Measurements from ENCODE around the gene COPS7A.

The COPS7A gene

DNA sequence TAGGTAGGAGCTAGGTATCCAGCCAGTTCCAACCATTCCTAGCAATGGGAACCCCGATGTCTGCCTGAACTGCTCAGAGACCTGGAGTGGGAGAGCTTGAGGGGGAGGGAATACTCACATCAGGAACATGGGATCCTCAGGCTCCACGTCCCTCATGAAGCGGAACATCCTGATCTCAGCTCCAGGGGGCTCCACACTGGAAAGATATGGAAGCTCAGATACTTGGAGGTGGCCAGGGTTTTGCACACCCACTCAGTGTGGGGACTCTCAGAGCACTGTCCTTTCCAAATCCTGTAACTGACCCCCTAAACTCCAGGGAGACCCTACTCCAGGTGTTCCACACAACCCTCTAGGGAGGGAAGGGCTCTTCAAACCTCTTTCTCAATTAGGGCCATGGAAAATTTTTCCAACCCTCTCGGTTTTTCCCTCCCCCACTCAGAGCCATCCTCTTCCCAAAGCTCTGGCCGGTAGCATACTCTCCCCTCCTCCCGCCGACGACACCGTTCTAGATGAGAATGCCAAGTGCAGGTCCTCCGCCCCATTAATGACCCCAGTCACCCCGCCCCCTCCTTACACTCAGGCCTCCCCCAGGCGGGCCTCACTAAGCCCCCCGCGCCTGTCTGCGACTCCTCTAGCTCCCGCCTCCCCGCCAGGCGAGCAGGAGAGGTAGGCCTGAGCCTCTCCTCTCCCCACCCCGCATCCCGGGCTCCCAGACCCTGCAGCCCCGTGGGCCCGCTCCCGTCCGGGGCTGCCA lies 28.5 kb downstream of the COPS7A start:
- H3K4me3 ChIP-seq, result peak overlapping the region; percentile 82 to 93 (median 88)
- no peaks in the 10 kb centered on the region; a peak in 1 of 22 replicates for H3K27me3 ChIP-seq
- peak overlapping the region; percentile 84 to 99 (median 95) for H3K4me2 ChIP-seq
- peaks cover 45 to 48% (median 46%) of the 10 kb centered on the region in 11 experiments for H3K36me3 ChIP-seq
- no peaks in the 10 kb centered on the region for H3K9me3 ChIP-seq (replicated peaks in 1 of 11)
- peaks cover 31 to 57% (median 41%) of the 10 kb centered on the region in 10 experiments for H3K4me1 ChIP-seq
- TF ChIP-seq Cebpa-rat (IDR thresholded peaks at IDR 0.05), result no peak
- peak overlapping the region; percentile 92 to 97 (median 94) for H3K9ac ChIP-seq
- H3K27ac ChIP-seq, result peak overlapping the region; percentile 84 to 97 (median 92)
- H4K20me1 ChIP-seq, result peaks cover 0 to 36% (median 11%) of the 10 kb centered on the region in 11 experiments; a peak in 12 of 22 replicates

DNA sequence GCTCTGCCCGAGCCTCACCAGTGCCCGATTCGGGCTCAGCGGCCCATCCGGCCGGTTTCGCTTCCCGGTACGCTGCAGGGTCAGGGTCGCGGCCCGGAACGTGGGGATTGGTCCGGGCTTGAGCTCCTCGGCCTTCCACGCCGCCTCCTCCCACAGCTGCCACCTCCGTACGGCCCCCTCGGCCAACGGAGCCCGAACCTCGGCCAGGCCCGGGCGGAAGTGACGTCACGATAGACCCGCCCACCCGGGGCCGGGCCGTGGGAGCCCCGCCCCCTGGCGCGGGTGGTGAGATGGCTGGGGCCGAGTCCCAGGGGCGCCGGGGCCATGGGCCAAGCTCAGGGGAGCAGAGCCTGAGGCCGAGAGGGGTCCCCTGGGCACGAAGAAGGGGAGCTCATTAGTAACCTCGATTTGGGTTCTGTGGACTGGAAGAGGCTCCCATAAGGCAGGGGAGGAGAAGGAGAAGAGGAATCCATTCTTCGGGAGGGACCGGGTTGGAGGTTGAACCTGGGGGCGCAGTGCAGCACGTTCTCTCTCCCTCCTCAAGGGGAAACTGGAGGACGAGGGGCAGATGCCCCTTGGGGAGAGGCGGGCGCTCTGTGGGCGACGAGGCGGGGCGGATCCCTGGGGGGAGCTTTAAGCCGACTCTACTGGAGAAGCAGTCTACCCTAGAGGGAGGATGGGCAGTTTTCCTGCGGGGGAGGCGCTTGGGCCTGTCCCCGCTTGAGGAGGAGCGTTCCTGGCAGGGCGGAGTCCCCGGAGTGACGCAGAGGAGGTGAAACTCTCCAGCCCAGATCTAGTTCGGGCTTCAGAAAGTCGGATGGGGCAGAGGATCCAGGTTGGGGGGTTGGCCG lies 29.3 kb downstream of the COPS7A start, which contains the start of gene MLF2:
TSS of gene MLF2 (minus strand) at position 221 of the 851 bp plus-strand sequence. CDS start 807 bp downstream, outside the sequence.
- TF ChIP-seq Cebpa-rat (IDR thresholded peaks at IDR 0.05), result no peak
- Histone ChIP-seq H3K27me3 (no peaks in the 10 kb centered on the region; a peak in 1 of 22 replicates), H3K9ac (peak within 1 kb of the TSS; percentile 92 to 97 (median 94)), H4K20me1 (peaks cover 0 to 36% (median 11%) of the 10 kb centered on the region in 11 experiments; a peak in 12 of 22 replicates), H3K4me3 (peak within 1 kb of the TSS; percentile 82 to 93 (median 88)), H3K9me3 (replicated peaks in 1 of 11) (no peaks in the 10 kb centered on the region), H3K4me2 (peak within 1 kb of the TSS; percentile 84 to 99 (median 95)), H3K4me1 (peaks cover 33 to 54% (median 43%) of the 10 kb centered on the region in 10 experiments), H3K27ac (peak within 1 kb of the TSS; percentile 84 to 97 (median 92)), H3K36me3 (peaks cover 37 to 40% (median 38%) of the 10 kb centered on the region in 11 experiments)

DNA sequence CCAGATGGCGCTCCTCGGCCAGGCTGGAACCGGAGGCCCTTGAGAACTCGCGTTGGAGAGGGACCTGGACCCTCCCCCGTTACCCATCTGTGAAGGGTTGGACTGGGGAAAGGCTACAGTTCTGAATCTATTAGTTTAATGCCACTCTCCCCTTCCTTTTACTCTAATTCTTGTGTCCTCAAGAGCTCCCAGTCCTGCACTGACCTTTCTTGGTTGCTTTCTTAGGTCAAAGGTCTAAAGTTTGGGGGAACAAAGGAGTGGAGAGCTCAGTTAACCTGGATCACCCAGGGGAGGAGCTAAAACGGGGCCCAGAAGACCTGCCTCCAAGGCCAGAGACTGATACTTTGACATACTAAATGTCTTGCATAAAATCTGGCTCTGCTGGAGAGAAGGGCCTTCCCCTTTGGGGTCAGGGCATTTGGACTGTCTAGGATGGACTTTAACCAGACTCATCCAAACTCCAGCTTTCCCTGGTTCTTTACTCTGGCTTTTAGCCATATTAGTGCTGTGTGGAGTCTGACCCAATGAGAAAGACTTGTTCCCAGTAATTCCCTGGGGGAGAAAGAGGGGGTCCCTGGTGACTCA lies 30.0 kb downstream of the COPS7A start:
- Histone ChIP-seq H3K27me3 (no peaks in the 10 kb centered on the region; a peak in 1 of 22 replicates), H3K4me3 (peak overlapping the region in 8 of 10 experiments; percentile 87 to 93 (median 90); a peak in 12 of 20 replicates), H3K9ac (peak overlapping the region; percentile 39 to 97 (median 94)), H4K20me1 (peaks cover 0 to 36% (median 11%) of the 10 kb centered on the region in 11 experiments; a peak in 12 of 22 replicates), H3K27ac (peak overlapping the region in 9 of 11 experiments; percentile 5 to 97 (median 91); a peak in 12 of 22 replicates), H3K9me3 (replicated peaks in 1 of 11) (no peaks in the 10 kb centered on the region), H3K4me2 (peak overlapping the region; percentile 81 to 99 (median 95)), H3K36me3 (peaks cover 30 to 32% (median 31%) of the 10 kb centered on the region in 11 experiments), H3K4me1 (peaks cover 38 to 59% (median 48%) of the 10 kb centered on the region in 10 experiments)
- TF ChIP-seq Cebpa-rat (IDR thresholded peaks at IDR 0.05), result no peak

DNA sequence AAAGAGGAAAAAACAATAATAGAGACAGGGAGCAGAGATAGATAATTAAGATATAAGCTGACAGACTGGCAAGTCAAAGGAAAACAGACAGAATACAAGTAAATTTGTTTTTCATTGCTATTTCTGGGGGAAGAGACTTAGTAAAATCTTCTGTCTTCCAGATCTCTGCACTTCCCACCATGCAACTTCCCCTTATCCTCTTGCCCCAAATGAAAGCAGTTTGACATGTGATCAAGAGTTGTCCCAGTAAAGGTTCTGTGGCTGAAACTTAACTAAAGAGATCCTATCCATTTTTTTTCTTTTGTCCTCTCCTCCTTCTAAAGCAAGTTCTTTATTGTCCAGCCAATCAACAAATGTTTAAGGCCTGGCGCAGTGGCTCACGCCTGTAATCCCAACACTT lies 30.6 kb downstream of the COPS7A start:
- H3K27ac ChIP-seq, result peak overlapping the region in 5 of 11 experiments; percentile 1 to 96 (median 33); a peak in 7 of 22 replicates
- TF ChIP-seq Cebpa-rat (IDR thresholded peaks at IDR 0.05), result no peak
- peaks cover 38 to 59% (median 48%) of the 10 kb centered on the region in 10 experiments for H3K4me1 ChIP-seq
- peak overlapping the region; percentile 81 to 99 (median 95) for H3K4me2 ChIP-seq
- H3K4me3 ChIP-seq, result peak overlapping the region in 1 of 10 experiments; percentile 88; a peak in 1 of 20 replicates
- H3K27me3 ChIP-seq, result peaks cover 0 to under 1% (median 0%) of the 10 kb centered on the region in 11 experiments; a peak in 1 of 22 replicates
- no peaks in the 10 kb centered on the region for H3K9me3 ChIP-seq (replicated peaks in 1 of 11)
- H4K20me1 ChIP-seq, result peaks cover 0 to 33% (median 11%) of the 10 kb centered on the region in 11 experiments; a peak in 12 of 22 replicates
- H3K36me3 ChIP-seq, result peaks cover 25 to 27% (median 26%) of the 10 kb centered on the region in 11 experiments
- peak overlapping the region in 9 of 11 experiments; percentile 39 to 97 (median 94); a peak in 11 of 22 replicates for H3K9ac ChIP-seq

DNA sequence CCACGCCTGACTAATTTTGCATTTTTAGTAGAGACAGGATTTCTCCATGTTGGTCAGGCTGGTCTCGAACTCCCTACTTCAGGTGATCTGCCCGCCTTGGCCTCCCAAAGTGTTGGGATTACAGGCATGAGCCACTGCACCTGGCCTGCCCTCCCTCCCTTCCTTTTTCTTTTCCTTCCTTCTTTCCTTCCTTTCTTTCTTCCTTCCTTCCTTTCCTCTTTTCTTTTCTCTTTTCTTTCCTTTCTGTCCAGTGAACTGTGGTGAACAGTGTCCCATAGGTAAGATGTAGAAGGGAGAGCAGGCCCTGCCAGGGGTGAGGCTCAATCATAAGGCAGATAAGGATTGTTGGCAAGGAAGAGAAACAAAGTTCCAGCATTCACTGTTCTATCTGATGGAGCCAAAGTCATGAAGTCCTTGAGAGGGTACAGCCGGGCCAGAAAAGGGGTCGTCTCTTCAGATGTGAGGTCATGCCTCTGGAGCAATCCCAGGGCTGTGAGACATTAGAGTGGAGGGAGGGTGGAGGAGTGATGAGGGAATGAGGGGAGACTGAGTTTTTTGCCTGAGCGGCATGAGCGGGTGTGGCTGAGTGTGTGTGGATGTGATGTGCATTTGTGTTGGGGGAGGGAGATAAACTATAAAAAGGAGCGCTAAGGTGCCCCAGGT lies 33.3 kb downstream of the COPS7A start:
- H3K9me3 ChIP-seq (replicated peaks in 1 of 11), result no peaks in the 10 kb centered on the region
- H3K27me3 ChIP-seq, result peaks cover 0 to 21% (median 14%) of the 10 kb centered on the region in 11 experiments; a peak in 19 of 22 replicates
- H3K27ac ChIP-seq, result no peak overlapping the region
- H3K4me2 ChIP-seq, result peak overlapping the region; percentile 19 to 49 (median 35); a peak in 20 of 22 replicates
- H3K4me1 ChIP-seq, result peaks cover 26 to 38% (median 32%) of the 10 kb centered on the region in 10 experiments
- TF ChIP-seq Cebpa-rat (IDR thresholded peaks at IDR 0.05), result no peak
- H3K4me3 ChIP-seq, result no peak overlapping the region
- no peak overlapping the region for H3K9ac ChIP-seq
- peaks cover 0 to 6% (median 2%) of the 10 kb centered on the region in 11 experiments; a peak in 11 of 22 replicates for H4K20me1 ChIP-seq
- no peaks in the 10 kb centered on the region; a peak in 1 of 22 replicates for H3K36me3 ChIP-seq

DNA sequence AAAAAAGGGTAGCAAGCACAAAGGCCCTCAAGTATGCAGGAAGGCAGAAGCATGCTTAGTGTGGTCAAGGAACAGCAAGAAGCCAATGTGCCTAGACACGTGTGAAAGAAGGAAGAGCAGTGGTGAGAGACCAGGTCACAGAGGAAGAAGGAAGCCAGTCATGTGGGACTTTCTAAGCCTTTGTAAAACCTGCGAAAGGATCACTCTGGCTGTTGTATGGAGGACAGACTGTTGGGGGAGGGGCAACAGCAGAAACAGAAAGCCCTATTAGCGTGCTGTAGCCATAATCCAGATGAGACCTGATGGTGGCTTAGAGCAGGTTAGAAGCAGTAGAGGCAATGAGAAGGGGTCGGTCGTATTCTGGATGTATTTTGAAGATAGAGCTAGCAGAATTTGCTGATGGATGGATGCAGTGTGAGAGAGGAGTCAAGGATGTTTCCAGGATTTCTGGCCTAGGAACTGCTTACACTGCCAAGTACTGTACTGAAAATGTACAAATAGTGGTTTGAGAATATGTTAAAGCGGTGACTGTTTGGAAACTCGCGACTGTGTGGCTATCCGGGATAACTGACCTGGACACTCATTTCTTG lies 34.8 kb downstream of the COPS7A start:
- no peaks in the 10 kb centered on the region for H3K36me3 ChIP-seq
- no peak overlapping the region for H3K27ac ChIP-seq
- peaks cover 24 to 39% (median 29%) of the 10 kb centered on the region in 10 experiments for H3K4me1 ChIP-seq
- no peak overlapping the region for H3K4me3 ChIP-seq
- H4K20me1 ChIP-seq, result no peaks in the 10 kb centered on the region
- H3K9ac ChIP-seq, result no peak overlapping the region
- peak overlapping the region in 6 of 11 experiments; percentile 1 to 48 (median 24); a peak in 7 of 22 replicates for H3K4me2 ChIP-seq
- TF ChIP-seq Cebpa-rat (IDR thresholded peaks at IDR 0.05), result no peak
- peaks cover 2 to 36% (median 29%) of the 10 kb centered on the region in 11 experiments for H3K27me3 ChIP-seq
- no peaks in the 10 kb centered on the region for H3K9me3 ChIP-seq (replicated peaks in 1 of 11)

DNA sequence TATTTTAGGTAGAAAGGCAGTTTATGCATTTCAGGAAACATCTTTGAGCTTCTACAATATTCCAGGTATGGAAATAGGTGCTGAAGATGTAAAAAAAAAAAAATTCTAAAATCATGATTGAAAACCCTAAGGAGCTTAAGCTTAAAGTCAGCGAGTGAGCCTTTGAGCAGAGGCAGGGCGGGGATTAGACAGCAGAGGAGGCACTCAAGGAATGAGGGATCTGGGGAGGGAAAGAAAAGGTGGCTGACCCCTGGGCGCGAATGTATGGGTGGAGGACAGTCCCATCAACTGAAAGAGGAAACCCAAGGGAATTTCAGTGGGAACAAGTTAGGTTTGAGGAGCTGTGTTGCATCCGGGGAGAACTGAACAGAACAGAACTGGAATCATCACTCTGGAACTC lies 35.9 kb downstream of the COPS7A start:
- H3K27me3 ChIP-seq, result peaks cover 12 to 47% (median 40%) of the 10 kb centered on the region in 11 experiments
- H3K9ac ChIP-seq, result no peak overlapping the region
- H3K4me3 ChIP-seq, result no peak overlapping the region
- no peaks in the 10 kb centered on the region for H3K36me3 ChIP-seq
- H3K9me3 ChIP-seq (replicated peaks in 1 of 11), result no peaks in the 10 kb centered on the region
- no peaks in the 10 kb centered on the region; a peak in 1 of 22 replicates for H4K20me1 ChIP-seq
- peaks cover 13 to 38% (median 29%) of the 10 kb centered on the region in 10 experiments for H3K4me1 ChIP-seq
- H3K4me2 ChIP-seq, result no peak overlapping the region
- no peak overlapping the region for H3K27ac ChIP-seq
- no peak for TF ChIP-seq Cebpa-rat (IDR thresholded peaks at IDR 0.05)

Data from BLaER1 treated with 17β-estradiol and CSF1 and Interleukin-3, amounts not matched to agents 10 nM and 100 nM (cell line).